GM18499 (cell line): ENCODE measurements around the gene ARHGAP23.
"Not testable (repeated sequence)": the region's sequence is repeated elsewhere in the genome, so short reads cannot be mapped to it uniquely, and the experiment has no call there.

Experiments used
- ATAC-seq: cut with Tn5 transposase; IDR thresholded peaks from one replicate; pipeline ENCODE4 v1.9.1; 2021; ENCODE audit warnings: moderate number of reproducible peaks; ENCODE audit not compliant: insufficient read depth, unreplicated experiment

ARHGAP23 gene

DNA sequence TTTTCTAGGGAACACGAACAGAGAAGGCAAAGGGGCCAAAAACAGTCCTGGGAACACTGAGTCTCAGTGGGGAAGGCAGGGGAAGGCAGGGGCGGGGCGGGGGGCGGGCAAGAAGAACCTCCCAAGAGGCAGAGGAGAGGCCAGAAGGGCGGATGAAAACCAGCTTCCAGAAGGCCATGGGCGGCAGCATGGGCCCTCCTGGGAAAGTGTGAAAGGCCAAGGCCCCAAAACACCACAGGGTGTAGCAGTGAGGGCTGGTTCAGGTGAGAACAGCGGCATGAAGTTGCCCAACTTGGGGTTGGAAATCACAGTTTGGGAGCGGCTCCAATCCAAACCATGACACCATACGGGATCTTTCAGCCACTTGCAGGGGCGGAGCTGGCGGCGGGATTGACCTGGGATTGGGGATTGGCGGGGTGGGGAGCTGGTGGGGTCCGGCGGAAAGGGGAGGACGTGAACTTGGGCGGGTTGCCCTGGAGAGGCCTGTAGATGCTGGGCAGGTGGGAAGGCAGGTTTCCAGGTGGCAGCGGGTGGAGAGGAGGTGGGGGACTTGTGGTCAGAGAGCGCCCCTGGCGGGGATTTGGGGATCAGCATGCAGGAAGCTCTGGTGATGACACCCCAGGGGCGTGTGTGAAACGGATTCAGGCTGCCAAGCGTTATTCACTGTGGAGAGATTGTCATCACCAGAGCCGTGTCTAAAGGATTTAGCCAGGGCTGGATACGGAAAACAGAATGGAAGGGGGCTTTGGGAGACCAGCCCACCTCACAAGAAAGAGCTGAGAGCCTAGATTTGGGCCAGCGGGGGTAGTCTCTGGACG is 80.9 kb downstream of the ARHGAP23 start:
- ATAC-seq: no peak

DNA sequence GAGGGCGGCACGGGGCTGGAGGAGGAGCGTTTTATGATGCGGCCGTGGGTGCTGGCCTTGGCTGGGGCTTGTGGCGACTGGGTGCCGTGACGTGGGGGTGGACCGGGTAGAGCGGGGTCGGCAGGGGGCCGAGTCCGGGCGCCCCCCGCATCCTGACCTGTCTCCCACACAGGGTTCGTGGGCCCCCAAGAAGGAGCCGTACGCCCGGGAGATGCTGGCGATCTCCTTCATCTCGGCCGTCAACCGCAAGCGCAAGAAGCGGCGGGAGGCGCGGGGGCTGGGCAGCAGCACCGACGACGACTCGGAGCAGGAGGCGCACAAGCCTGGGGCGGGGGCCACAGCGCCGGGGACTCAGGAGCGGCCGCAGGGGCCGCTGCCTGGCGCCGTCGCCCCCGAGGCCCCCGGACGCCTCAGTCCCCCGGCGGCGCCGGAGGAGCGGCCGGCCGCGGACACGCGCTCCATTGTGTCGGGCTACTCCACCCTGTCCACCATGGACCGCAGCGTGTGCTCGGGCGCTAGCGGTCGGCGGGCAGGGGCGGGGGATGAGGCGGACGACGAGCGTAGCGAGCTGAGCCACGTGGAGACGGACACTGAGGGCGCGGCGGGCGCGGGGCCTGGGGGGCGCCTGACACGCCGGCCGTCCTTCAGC is 81.6 kb downstream of the ARHGAP23 start:
- no peak for ATAC-seq

DNA sequence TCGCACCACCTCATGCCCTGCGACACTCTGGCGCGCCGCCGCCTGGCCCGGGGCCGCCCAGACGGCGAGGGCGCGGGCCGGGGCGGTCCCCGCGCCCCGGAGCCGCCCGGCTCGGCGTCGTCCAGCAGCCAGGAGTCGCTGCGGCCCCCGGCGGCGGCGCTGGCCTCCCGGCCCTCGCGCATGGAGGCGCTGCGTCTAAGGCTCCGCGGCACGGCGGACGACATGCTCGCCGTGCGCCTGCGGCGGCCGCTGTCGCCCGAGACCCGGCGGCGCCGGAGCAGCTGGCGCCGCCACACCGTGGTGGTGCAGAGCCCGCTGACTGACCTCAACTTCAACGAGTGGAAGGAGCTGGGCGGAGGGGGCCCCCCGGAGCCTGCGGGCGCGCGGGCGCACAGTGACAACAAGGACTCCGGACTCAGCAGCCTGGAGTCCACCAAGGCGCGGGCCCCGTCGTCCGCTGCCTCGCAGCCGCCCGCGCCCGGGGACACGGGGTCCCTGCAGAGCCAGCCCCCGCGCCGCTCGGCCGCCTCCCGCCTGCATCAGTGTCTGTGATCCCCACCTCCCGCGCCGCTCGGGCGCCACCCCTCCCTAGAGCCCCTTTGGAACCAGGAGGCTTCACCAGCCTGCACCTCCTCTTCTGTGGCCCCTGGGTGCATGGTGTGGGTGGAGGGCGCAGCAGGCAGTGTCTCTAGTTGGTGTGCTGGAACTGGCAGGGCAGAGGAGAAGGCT is 82.3 kb downstream of the ARHGAP23 start:
- no peak for ATAC-seq

DNA sequence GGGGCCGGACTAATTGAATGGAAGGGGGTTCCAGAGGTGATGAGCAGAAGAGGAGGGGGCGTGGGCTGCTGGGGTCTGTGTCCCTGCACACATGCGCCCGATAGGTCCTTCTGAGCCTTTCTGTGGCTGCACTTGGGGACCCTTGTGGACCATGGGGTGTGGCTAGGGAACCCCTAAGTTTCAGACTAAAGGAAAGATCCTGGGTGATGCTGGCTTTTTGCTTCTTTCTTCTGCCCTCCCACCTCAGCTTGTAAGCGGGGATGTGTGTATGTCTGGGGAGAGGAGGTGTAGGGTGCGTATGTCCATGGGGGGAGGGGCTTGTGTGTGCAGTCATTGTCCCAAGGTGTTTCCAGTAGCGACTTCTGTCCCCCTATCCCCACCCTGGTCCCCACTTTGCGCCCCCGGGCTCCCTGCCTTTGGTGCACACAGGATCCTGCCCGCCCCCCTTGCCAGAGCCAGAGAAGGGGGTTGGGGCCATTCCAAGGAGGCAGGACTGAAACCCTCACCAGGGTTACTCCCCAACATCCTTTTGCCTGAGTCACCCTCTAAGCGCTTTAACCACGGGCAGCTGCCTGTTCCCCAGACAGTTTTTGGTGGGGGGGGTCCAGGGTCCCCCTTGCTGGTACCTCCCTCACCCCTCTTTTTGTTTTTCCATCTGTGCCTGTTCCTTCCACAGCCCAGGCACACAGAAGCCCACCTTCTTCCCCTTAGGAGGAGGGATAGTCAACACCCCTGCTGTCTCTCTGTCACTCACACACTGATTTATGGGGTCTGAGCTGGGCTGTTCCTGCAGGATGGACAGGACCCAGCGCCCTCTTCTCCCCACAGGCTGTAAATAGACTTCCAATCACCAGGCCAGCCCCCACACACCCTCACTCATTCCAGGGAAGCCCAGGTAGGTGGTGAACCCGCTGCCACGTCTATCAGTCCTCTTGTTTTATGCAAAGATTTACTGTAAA is 83.2 kb downstream of the ARHGAP23 start:
- no peak for ATAC-seq

DNA sequence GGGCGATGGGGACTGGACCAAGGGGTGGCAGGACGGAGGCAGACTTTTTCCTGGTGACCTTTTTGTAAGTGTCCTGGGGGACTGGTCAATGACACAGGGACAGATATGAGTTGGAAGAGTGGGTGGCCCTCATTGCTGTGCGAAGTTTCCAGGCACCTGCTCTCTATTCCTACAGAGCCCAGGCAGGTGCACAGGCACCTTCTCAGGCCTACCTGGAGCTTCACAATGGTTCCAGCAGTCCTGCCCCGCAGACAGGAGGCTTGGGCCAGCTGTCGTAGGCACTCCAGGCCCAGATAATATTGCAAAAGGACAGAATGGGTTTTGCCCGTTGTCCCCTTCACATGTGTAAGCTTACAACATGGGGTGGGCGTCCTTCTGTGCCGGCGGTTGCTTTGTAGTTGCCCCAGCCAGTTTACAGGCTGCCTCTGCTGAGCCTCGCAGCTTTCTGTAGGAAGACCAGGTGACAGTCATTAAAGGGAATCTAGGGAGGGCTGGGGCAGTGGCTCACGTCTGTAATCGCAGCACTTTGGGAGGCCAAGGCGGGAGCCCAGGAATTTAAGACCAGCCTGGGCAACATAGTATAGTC is 84.3 kb downstream of the ARHGAP23 start:
- ATAC-seq: no peak

DNA sequence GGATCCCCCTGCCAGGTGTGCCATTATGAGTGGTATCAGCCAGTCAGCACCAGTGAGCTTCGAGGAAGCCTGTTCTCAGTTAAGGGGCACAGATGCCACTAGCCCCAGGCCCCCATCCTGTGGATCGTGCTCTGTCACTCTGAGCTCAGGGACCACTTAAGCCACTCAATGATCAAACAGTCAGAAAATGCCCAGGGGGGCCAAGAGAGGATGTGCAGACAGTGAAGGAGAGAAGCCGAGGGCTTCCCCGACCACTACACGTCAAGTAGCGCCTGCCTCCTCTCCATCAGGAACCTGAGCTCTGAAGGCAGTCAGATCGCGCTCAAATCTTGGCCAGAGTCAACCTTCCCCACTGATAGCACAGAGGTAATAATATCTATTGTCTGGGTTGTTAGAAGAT is 98.3 kb downstream of the ARHGAP23 start:
- not testable (repeated sequence) for ATAC-seq

DNA sequence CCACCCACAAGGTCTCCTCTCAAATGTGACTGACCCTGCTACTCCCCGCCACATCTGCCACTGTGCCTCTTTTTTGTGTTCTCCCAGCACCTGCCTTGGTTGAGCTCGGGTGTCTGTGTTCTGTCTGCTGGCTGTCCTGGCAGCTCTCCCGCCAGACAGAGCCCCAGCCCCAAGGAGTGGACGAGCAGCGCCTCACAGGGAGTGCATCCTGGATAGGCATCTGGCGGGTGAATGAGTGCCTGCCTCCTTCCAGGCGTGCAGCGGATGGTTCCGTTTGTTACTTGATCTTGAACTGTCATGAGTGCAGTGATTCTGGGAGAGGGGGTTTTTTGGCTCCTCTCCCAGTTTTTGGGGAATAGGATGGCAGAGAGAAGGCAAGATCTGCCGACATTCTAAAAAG is 99.9 kb downstream of the ARHGAP23 start:
- not testable (repeated sequence) for ATAC-seq

DNA sequence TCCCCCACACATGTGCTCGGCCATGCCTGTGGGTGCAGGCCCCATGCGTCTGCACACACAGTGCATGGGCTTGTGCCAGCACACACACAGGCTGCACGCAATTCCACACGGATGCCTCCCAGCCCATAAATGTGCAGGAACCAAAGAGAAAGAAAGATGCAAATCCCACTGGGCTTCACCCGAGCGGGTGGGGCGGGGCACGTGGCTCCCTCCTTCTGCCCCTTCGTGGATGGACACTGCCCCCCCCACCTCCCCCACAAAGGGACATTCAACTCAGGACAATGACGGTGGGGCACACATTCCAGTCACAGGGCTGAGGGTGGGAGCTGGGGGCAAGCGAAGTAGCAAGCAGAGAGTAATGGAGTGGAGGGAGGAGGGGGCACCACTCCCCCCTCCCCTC is 102.6 kb downstream of the ARHGAP23 start:
- not testable (repeated sequence) for ATAC-seq

DNA sequence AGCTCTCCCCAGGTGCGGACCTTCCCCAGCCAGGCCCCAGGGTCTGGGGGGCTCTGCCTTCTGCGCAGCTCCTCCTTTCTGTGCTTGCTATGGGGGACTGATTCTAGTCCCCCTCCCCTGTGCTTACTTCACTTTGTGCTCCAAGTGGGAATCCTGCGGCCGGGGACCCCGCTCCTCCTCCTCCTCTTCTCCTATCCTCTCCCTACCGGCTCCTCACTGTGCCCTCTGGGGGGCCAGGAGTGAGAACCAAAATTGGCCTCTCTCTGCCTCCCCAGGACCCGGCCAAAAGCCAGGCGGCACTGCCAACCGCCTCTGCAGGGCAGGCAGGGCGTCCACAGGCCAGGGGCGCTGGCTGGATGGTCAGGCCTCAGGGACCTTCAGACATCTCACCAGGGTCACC is 103.5 kb downstream of the ARHGAP23 start:
- ATAC-seq: not testable (repeated sequence)

DNA sequence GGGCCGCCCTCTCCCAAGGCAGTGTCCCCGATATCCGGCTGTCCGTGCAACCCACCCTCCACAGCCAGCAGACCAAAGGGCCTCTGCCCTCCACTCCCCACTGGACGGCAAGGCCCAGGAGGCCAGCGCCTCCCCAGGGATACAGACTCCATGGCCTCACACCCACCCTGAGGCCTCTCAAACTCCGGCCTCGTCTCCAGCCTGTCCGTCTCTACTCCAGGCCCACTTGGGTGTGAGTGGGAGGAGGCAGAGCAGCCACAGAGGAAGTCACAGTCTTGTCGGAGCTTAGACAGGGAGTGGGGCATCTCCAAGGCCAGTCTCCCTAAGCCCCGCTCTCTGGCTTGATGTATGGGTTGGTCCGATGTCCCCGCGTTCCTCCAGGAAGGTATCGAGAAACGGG is 104.2 kb downstream of the ARHGAP23 start:
- no peak for ATAC-seq

DNA sequence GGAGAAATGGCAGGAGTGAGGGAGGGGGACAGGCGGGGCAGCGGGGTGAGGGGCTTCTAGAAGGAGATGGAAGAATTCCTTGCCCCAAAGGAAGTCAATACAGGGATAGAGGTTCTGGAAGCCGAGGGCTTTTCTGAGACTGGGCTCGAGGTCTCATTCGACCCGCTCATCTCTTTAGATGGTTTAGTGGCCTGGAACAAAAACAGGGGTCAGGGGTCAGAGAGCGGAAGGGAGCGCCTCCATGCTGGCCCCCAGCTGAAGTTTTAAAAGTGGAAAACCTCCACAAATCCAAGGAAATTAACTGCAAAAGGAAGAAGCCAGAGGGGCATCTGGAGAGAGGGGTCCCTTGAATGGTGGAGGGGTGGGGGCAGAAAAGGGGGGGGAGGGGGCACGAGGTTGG is 105.0 kb downstream of the ARHGAP23 start:
- no peak for ATAC-seq

DNA sequence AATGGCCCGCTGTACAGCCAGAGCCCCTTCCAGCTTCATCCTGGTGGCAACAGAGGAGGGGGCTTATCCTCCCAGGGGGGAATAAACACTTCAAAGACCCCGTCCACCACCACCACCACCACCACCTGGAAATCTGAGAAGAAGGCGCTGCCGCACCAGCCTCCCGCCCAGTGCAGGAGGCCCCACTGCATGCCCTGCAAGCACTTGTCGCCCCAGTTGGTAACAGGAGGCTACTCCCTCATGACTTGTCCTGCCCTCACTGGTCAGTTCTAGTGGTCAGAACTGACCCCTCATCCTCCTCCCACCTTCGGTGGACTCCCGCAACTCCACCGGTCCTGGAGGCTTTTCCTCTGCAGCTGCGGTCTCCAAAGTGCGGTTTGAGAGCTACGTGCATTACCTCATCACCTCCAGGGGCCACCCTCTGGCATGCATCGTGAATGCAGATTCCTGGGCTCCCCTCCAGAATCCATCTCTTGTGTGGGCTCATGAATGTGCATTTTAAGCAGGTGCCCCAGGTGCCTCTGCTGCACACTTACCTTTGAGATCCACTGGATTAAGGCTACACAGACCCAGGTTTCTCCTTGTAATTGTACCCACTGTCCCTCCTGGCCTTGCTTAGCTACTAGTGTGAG is 105.7 kb downstream of the ARHGAP23 start:
- no peak for ATAC-seq

DNA sequence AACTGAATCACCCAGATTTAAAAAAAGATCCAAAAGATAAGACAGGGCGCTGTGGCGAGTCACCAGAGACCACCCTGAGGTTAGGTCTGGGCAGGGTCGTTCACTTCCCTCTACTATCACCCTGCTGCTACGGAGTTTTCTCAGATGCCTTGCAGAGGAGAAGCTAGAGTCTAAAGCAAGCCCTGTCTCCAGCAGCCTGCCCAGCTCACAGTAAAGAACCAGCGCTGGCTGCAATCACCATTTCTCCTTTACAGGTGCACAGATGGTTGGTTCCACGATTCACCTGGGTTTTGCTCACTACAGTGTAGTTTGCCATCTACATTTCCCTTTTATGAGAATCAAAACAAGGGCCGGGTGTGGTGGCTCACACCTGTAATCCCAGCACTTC is 106.2 kb downstream of the ARHGAP23 start:
- ATAC-seq: no peak

DNA sequence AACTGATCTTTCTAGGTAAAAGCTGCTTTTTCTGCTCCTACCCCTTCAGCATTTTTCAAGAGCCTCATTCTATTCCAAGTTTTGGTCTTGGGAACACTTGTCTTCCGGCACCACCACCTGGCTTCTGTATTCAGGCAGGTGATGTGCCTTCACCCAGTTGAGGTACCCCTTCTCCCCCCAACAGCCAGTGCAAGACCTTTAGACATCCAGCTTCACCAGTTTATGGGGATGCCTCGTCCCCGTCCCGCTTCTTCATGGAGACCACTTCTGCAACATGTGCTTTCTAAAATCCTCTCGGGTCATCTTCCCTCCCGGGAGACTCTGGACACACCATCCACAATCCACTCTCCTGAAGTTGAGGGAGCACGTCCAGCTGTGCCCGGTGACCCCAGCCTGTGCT is 107.6 kb downstream of the ARHGAP23 start:
- ATAC-seq: no peak

DNA sequence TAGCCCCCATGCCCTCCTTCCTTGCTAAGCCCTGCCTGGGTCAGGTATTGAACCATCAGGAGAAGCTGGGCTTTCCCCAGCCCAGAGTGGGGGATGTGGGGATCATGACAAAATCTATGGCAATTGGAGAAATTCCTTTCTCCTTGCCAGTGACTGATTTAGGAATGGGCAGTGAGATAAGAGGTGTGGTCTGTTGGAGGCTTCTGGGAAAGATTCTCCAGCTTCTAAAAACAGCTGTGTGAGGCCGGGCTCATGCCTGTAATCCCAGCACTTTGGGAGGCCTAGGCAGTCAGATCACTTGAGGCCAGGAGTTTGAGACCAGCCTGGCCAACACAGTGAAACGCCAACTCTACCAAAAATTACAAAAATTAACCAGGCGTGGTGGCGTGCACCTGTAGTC is 108.4 kb downstream of the ARHGAP23 start:
- no peak for ATAC-seq

DNA sequence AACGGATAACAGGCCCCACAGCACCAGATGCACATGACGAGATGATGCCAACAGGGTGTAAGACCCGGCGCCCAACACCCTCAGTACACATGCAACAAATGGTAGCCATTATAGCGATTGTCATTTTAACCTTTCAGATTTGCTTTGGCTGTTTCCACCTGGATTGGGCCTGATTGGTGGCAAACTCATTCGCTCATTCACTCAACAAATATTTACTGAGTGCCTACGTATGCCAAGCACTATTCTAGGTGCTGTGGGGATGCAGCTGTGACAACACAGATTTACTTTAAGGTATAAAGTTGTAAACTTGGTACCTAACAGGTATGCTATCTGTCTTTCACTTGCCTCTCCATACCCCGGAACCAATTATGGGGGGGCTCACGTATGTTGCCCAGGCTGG is 110.6 kb downstream of the ARHGAP23 start:
- ATAC-seq: no peak

DNA sequence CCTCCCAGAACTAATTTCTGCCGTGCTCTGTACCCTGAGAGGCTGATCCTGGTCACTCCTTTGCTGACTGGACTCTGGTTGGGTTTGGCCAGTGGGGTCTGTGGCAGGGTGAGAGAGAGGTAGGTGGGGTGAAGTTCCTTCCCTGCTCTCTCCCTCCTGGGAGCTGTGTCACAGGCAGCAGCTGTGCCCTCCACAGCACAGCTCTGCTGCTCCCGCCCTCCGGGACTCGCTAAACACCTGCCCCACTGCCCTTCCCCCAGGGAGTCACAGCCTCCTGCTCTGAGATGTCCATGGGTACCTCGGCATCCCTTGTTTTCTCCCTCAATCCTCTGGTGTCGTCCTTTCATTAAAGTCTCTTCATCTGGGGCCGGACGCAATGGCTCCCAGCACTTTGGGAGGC is 111.1 kb downstream of the ARHGAP23 start:
- ATAC-seq: no peak

DNA sequence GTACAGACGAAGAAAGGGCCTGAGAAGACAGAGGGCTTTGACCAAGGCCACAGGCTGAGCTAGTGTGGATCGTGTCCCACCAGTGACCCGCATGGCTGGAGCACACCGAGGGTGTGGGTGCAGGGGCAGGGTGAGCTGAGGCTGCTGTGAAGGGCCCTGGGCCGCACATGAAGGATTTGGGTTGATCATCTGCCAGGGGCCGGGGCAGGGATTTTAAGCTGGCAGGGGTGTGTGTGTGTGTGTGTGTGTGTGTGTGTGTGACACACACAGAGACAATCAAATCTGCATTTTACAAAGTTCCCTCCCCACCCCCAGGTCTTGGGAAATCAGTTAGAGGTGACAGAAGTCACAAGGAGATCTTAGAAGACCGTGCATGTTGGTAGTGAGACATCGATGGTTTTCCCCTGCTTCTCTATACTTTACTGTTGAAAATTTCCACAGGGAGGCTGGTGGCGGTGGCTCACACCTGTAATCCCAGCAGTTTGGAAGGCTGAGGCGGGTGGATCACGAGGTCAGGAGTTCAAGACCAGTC is 112.3 kb downstream of the ARHGAP23 start:
- ATAC-seq: no peak

DNA sequence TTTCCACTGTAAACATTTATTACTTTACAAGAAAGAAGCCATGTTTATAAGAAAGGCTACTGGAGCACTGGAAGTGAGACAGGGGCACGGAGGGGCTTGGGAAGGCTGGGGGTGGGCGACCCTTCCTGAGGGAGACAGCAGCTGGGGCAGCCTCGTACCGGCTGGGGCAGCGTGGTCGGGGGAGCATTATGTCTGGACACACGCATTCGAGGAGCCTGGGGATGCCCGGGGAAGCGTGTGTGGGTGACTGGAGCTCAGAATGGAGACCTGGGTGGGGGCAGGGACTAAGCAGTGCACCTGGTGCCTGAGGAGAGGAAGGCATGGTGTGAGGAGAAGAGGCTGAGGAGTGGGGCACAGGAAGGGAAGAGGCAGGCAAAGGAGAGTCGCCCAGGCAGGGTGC is 113.0 kb downstream of the ARHGAP23 start:
- ATAC-seq: no peak
